ENCODE measurements around the gene STMP1. TPM values are rescaled to one million over a fixed set of nuclear protein-coding genes. Genes with fewer than 3 reads are reported as not detected.
"Not testable (repeated sequence)": the region's sequence is repeated elsewhere in the genome, so short reads cannot be mapped to it uniquely, and the experiment has no call there.

STMP1 gene
- total RNA-seq, 2 experiments from 2014 or later = 21.5 to 21.6 TPM

DNA sequence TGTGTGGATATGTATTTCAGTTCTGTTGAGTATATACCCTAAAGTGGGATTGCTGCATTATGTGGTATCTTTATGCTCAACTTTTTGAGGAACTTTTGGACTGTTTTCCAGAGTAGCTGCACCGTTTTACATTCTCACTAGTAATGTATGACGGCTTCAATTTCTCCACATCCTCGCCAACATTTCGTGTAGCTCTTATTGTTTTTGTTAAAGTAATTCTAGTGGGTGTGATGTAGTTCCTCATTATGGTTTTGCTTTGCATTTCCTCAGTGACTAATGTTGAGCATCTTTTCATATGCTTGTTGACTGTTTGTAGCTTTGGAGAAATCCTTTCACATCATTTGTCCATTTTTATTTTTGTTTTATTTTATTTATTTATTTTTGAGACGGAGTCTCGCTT lies 4.5 kb downstream of the STMP1 start:
- no peak for DNase-seq
- Mint-ChIP-seq H3K36me3 (ENCODE audit: low read depth) (peaks cover 11% of the 10 kb centered on the region), H3K27ac (no peak overlapping the region), H3K4me3 (no peak overlapping the region), H3K4me1 (ENCODE audit: low read depth) (peaks cover 63% of the 10 kb centered on the region), H3K27me3 (ENCODE audit: low read depth) (no peaks in the 10 kb centered on the region), H3K9me3 (no peaks in the 10 kb centered on the region)
- CTCF ChIA-PET = no interaction called here
- intact Hi-C loops (cut with micrococcal nuclease) = loop anchor here (10.0 kb wide), 1 partner anchor 672 kb away; no protein-coding TSS in a partner anchor

- intact Hi-C loops (cut with micrococcal nuclease) = loop anchor here (10.0 kb wide), 1 partner anchor 673 kb away; no protein-coding TSS in a partner anchor
- H3K36me3 Mint-ChIP-seq (ENCODE audit: low read depth) = peaks cover 10% of the 10 kb centered on the region
- peaks cover 59% of the 10 kb centered on the region for H3K4me1 Mint-ChIP-seq (ENCODE audit: low read depth)
These were observed 5.3 kb downstream of the STMP1 start for GRCh38 chr7:135667626-135668025.

GRCh38 chr7:135668852-135669395 lies 6.6 kb downstream of the STMP1 start:
- intact Hi-C loops (cut with micrococcal nuclease) = loop anchor here (10.0 kb wide), 1 partner anchor 674 kb away; no protein-coding TSS in a partner anchor

More at GRCh38 chr7:135667626-135668025, 5.3 kb downstream of the STMP1 start:
- H3K9me3 Mint-ChIP-seq; H3K4me3 Mint-ChIP-seq; DNase-seq; H3K27me3 Mint-ChIP-seq (ENCODE audit: low read depth); H3K27ac Mint-ChIP-seq; CTCF ChIA-PET: not testable (repeated sequence)

GRCh38 chr7:135669774-135670173 lies 7.5 kb downstream of the STMP1 start:
- H3K4me3 Mint-ChIP-seq = no peak overlapping the region
- CTCF ChIA-PET = interaction anchor here (1.3 kb wide), 1 partner anchor 9 kb away, joined by 4 read pairs; no protein-coding TSS in a partner anchor
- intact Hi-C loops (cut with micrococcal nuclease) = loop anchor here (10.0 kb wide), 1 partner anchor 675 kb away; no protein-coding TSS in a partner anchor
- no peak for DNase-seq
- peaks cover 48% of the 10 kb centered on the region for H3K4me1 Mint-ChIP-seq (ENCODE audit: low read depth)
- H3K36me3 Mint-ChIP-seq (ENCODE audit: low read depth) = peaks cover 12% of the 10 kb centered on the region
- no peak overlapping the region for H3K27ac Mint-ChIP-seq
- no peaks in the 10 kb centered on the region for H3K9me3 Mint-ChIP-seq
- H3K27me3 Mint-ChIP-seq (ENCODE audit: low read depth) = no peaks in the 10 kb centered on the region

More at GRCh38 chr7:135668852-135669395, 6.6 kb downstream of the STMP1 start:
- peaks cover 56% of the 10 kb centered on the region for H3K4me1 Mint-ChIP-seq (ENCODE audit: low read depth)
- H3K4me3 Mint-ChIP-seq; H3K27me3 Mint-ChIP-seq (ENCODE audit: low read depth); DNase-seq; H3K27ac Mint-ChIP-seq; H3K36me3 Mint-ChIP-seq (ENCODE audit: low read depth); H3K9me3 Mint-ChIP-seq: not testable (repeated sequence)
- CTCF ChIA-PET = interaction anchor here (0.6 kb wide), 1 partner anchor 361 kb away, joined by 3 read pairs; no protein-coding TSS in a partner anchor

- peaks cover 44% of the 10 kb centered on the region for H3K4me1 Mint-ChIP-seq (ENCODE audit: low read depth)
- H3K4me3 Mint-ChIP-seq = no peak overlapping the region
- H3K36me3 Mint-ChIP-seq (ENCODE audit: low read depth) = peaks cover 13% of the 10 kb centered on the region
- no peak for DNase-seq
- H3K27me3 Mint-ChIP-seq (ENCODE audit: low read depth) = no peaks in the 10 kb centered on the region
- no peaks in the 10 kb centered on the region for H3K9me3 Mint-ChIP-seq
- no peak overlapping the region for H3K27ac Mint-ChIP-seq
- intact Hi-C loops (cut with micrococcal nuclease) = no loop called here
- CTCF ChIA-PET = interaction anchor here (1.3 kb wide), 1 partner anchor 9 kb away, joined by 4 read pairs; no protein-coding TSS in a partner anchor
These were observed 7.9 kb downstream of the STMP1 start for GRCh38 chr7:135670179-135670578.

DNA sequence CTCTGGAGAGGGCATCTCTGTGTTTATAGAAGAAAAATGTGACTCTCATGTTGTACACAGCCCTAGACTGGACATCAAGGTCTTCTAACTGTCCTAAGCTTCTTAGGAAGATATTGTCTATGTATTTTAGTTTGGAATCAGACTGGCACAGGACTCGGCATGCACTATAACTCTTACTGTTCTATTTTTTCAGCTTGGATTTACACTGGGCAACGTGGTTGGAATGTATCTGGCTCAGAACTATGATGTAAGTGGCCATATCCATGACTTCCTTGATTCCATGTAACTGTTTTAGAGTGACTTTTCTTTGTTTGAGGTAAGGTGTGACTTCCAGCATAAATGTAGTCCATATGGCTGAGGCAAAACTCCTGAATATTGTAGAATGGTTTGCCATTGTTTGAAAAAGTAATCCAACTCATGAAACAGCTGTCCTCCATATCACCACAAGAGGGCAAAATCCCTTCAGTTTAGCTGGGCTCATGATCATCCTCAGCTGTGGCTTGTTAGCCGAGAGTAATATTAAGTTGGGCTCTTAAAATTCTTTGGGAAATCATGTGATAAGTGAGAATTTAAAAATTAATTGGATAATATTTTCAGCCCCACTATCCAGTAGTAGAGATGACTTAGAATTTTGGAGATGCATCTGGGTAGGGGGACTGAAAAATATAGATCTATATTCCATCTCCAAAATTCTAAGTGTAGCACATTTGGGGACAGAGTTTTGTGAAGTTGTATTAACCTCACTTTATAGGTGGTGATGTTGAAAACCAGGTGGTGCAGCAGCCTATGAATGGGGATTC lies 10.4 kb downstream of the STMP1 start:
- peaks cover 24% of the 10 kb centered on the region for H3K4me1 Mint-ChIP-seq (ENCODE audit: low read depth)
- no peak overlapping the region for H3K4me3 Mint-ChIP-seq
- no peaks in the 10 kb centered on the region for H3K9me3 Mint-ChIP-seq
- no peaks in the 10 kb centered on the region for H3K27me3 Mint-ChIP-seq (ENCODE audit: low read depth)
- H3K27ac Mint-ChIP-seq = no peak overlapping the region
- CTCF ChIA-PET = interaction anchor here (0.7 to 1.8 kb wide), 12 partner anchors 8 to 392 kb away, joined by 3 to 10 read pairs (median 4); partner anchors contain the start of gene STMP1
- H3K36me3 Mint-ChIP-seq (ENCODE audit: low read depth) = peaks cover 14% of the 10 kb centered on the region
- DNase-seq = no peak
- intact Hi-C loops (cut with micrococcal nuclease) = no loop called here

- H3K4me3 Mint-ChIP-seq = no peak overlapping the region
- H3K36me3 Mint-ChIP-seq (ENCODE audit: low read depth) = peaks cover 16% of the 10 kb centered on the region
- no peaks in the 10 kb centered on the region for H3K27me3 Mint-ChIP-seq (ENCODE audit: low read depth)
- H3K27ac Mint-ChIP-seq = no peak overlapping the region
- CTCF ChIA-PET = interaction anchor here (0.7 to 1.8 kb wide), 12 partner anchors 7 to 392 kb away, joined by 3 to 10 read pairs (median 4); partner anchors contain the start of gene STMP1
- no peaks in the 10 kb centered on the region for H3K9me3 Mint-ChIP-seq
- intact Hi-C loops (cut with micrococcal nuclease) = no loop called here
- DNase-seq = no peak
- peaks cover 19% of the 10 kb centered on the region for H3K4me1 Mint-ChIP-seq (ENCODE audit: low read depth)
These were observed 11.0 kb downstream of the STMP1 start for GRCh38 chr7:135673360-135673706.

GRCh38 chr7:135678612-135679575 lies 16.6 kb downstream of the STMP1 start:
- Mint-ChIP-seq H3K4me1 (ENCODE audit: low read depth) (peaks cover 6% of the 10 kb centered on the region), H3K36me3 (ENCODE audit: low read depth) (peaks cover 17% of the 10 kb centered on the region), H3K4me3 (no peak overlapping the region), H3K9me3 (no peaks in the 10 kb centered on the region), H3K27ac (no peak overlapping the region), H3K27me3 (ENCODE audit: low read depth) (no peaks in the 10 kb centered on the region)
- intact Hi-C loops (cut with micrococcal nuclease) = no loop called here
- DNase-seq = no peak
- CTCF ChIA-PET = interaction anchor here (0.7 to 1.1 kb wide), 3 partner anchors 8 to 76 kb away, joined by 3 to 4 read pairs (median 3); partner anchors contain the start of gene STMP1

DNA sequence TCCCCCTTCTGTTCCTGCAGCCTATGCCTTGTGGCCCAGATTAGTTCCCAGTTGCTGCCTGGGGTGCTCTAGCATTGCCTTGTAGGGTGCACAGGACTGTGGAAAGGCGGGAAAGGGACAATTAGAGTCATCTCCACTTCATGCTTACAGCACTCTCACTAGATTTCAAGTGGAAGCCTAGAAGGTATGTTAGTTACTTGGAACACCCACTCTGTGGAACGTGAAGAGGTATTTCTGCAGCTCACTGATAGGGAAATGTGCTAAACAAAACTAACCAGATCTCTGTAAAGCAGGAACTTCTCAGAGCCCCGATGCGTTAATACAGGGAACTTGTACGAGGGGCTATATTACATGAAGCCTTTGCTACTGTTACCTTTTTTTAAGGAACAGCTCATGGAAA lies 19.4 kb downstream of the STMP1 start:
- CTCF ChIA-PET = interaction anchor here (1.2 to 2.2 kb wide), 5 partner anchors 9 to 37 kb away, joined by 4 to 9 read pairs (median 6); no protein-coding TSS in a partner anchor
- no peak overlapping the region for H3K27ac Mint-ChIP-seq
- H3K9me3 Mint-ChIP-seq = no peaks in the 10 kb centered on the region
- peaks cover 9% of the 10 kb centered on the region for H3K36me3 Mint-ChIP-seq (ENCODE audit: low read depth)
- intact Hi-C loops (cut with micrococcal nuclease) = no loop called here
- peaks cover 6% of the 10 kb centered on the region for H3K4me1 Mint-ChIP-seq (ENCODE audit: low read depth)
- DNase-seq = no peak
- no peaks in the 10 kb centered on the region for H3K27me3 Mint-ChIP-seq (ENCODE audit: low read depth)
- H3K4me3 Mint-ChIP-seq = no peak overlapping the region

GRCh38 chr7:135682191-135682590 lies 19.9 kb downstream of the STMP1 start:
- CTCF ChIA-PET = interaction anchor here (1.2 to 2.2 kb wide), 3 partner anchors 9 to 37 kb away, joined by 4 to 8 read pairs (median 6); no protein-coding TSS in a partner anchor
- Mint-ChIP-seq H3K4me3 (no peak overlapping the region), H3K27ac (no peak overlapping the region), H3K4me1 (ENCODE audit: low read depth) (peaks cover 6% of the 10 kb centered on the region), H3K9me3 (no peaks in the 10 kb centered on the region), H3K36me3 (ENCODE audit: low read depth) (peaks cover 11% of the 10 kb centered on the region), H3K27me3 (ENCODE audit: low read depth) (no peaks in the 10 kb centered on the region)
- no peak for DNase-seq
- intact Hi-C loops (cut with micrococcal nuclease) = no loop called here

GRCh38 chr7:135683609-135684008 lies 21.3 kb downstream of the STMP1 start:
- Mint-ChIP-seq H3K4me1 (ENCODE audit: low read depth) (peaks cover 6% of the 10 kb centered on the region), H3K27ac (no peak overlapping the region), H3K27me3 (ENCODE audit: low read depth) (no peaks in the 10 kb centered on the region), H3K4me3 (no peak overlapping the region), H3K36me3 (ENCODE audit: low read depth) (peaks cover 9% of the 10 kb centered on the region), H3K9me3 (no peaks in the 10 kb centered on the region)
- DNase-seq = no peak
- intact Hi-C loops (cut with micrococcal nuclease) = no loop called here
- CTCF ChIA-PET = interaction anchor here (2.2 kb wide), 1 partner anchor 27 kb away, joined by 8 read pairs; no protein-coding TSS in a partner anchor

All from activated naive CD4-positive, alpha-beta T cell treated with anti-CD3 and anti-CD28 coated beads for 36 hours (primary cell).